ENCODE measurements around the gene ZNF593.

DNA sequence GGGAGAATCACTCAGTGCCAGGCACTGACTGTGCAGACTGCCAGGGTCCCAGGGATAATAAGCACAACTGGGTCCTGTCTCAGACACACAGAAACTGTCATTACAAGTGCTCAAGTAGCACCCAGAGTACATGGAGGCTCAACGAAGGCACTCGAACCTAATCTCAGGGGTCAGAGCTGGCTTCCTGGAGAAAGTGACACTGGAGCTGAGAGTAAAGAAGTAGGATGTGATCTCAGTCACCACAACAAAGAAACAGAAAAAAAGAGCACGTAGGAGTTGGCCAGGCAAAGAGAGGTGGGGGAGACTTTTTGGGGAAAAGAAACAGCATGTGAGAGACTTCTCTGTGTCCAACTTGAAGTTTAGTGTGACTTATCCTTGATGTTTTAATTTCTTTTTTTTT is 22.0 kb downstream of the ZNF593 start:
- TF ChIP-seq, protein P1, sequence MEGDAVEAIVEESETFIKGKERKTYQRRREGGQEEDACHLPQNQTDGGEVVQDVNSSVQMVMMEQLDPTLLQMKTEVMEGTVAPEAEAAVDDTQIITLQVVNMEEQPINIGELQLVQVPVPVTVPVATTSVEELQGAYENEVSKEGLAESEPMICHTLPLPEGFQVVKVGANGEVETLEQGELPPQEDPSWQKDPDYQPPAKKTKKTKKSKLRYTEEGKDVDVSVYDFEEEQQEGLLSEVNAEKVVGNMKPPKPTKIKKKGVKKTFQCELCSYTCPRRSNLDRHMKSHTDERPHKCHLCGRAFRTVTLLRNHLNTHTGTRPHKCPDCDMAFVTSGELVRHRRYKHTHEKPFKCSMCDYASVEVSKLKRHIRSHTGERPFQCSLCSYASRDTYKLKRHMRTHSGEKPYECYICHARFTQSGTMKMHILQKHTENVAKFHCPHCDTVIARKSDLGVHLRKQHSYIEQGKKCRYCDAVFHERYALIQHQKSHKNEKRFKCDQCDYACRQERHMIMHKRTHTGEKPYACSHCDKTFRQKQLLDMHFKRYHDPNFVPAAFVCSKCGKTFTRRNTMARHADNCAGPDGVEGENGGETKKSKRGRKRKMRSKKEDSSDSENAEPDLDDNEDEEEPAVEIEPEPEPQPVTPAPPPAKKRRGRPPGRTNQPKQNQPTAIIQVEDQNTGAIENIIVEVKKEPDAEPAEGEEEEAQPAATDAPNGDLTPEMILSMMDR (IDR thresholded peaks at IDR 0.05) = no peak
- TF ChIP-seq CBX8 (IDR thresholded peaks at IDR 0.05) (no peak), POLR2A (IDR thresholded peaks at IDR 0.05; ENCODE audit: low read length) (no peak), CHD4 (IDR thresholded peaks at IDR 0.05; ENCODE audit: borderline replicate concordance) (no peak), EP300 (IDR thresholded peaks at IDR 0.05) (no peak), RNF2 (IDR thresholded peaks at IDR 0.05; ENCODE audit: borderline replicate concordance, low read depth) (no peak), MYC (IDR thresholded peaks at IDR 0.05; ENCODE audit: borderline replicate concordance, low read length) (no peak), BHLHE40 (IDR thresholded peaks at IDR 0.05; ENCODE audit: low read depth, low read length) (no peak)
- TF ChIP-seq, protein P2, sequence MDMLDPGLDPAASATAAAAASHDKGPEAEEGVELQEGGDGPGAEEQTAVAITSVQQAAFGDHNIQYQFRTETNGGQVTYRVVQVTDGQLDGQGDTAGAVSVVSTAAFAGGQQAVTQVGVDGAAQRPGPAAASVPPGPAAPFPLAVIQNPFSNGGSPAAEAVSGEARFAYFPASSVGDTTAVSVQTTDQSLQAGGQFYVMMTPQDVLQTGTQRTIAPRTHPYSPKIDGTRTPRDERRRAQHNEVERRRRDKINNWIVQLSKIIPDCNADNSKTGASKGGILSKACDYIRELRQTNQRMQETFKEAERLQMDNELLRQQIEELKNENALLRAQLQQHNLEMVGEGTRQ (IDR thresholded peaks at IDR 0.05) = no peak
- TF ChIP-seq, protein P3, sequence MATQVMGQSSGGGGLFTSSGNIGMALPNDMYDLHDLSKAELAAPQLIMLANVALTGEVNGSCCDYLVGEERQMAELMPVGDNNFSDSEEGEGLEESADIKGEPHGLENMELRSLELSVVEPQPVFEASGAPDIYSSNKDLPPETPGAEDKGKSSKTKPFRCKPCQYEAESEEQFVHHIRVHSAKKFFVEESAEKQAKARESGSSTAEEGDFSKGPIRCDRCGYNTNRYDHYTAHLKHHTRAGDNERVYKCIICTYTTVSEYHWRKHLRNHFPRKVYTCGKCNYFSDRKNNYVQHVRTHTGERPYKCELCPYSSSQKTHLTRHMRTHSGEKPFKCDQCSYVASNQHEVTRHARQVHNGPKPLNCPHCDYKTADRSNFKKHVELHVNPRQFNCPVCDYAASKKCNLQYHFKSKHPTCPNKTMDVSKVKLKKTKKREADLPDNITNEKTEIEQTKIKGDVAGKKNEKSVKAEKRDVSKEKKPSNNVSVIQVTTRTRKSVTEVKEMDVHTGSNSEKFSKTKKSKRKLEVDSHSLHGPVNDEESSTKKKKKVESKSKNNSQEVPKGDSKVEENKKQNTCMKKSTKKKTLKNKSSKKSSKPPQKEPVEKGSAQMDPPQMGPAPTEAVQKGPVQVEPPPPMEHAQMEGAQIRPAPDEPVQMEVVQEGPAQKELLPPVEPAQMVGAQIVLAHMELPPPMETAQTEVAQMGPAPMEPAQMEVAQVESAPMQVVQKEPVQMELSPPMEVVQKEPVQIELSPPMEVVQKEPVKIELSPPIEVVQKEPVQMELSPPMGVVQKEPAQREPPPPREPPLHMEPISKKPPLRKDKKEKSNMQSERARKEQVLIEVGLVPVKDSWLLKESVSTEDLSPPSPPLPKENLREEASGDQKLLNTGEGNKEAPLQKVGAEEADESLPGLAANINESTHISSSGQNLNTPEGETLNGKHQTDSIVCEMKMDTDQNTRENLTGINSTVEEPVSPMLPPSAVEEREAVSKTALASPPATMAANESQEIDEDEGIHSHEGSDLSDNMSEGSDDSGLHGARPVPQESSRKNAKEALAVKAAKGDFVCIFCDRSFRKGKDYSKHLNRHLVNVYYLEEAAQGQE (IDR thresholded peaks at IDR 0.05) = no peak
- TF ChIP-seq, protein P4, sequence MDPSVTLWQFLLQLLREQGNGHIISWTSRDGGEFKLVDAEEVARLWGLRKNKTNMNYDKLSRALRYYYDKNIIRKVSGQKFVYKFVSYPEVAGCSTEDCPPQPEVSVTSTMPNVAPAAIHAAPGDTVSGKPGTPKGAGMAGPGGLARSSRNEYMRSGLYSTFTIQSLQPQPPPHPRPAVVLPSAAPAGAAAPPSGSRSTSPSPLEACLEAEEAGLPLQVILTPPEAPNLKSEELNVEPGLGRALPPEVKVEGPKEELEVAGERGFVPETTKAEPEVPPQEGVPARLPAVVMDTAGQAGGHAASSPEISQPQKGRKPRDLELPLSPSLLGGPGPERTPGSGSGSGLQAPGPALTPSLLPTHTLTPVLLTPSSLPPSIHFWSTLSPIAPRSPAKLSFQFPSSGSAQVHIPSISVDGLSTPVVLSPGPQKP (IDR thresholded peaks at IDR 0.05; ENCODE audit: low read depth, low read length) = no peak
